Stomach (tissue), 4 donors: Measurements from ENCODE around the gene SOX6.

Experiments used
- EP300 ChIP-seq: sonication (generic); formaldehyde crosslinking; IDR thresholded peaks from one replicate; pipeline ENCODE4 v1.6.1; 2017; ENCODE audit warnings: antibody characterized with exemption
- POLR2A ChIP-seq, 4 donors: fragments of 450-650 bp; IDR thresholded peaks; one replicate each; pipeline ENCODE4 v1.6.1; 2016; ENCODE audit warnings: antibody characterized with exemption in 4 of 4, control low read depth in 2 of 4, mild to moderate bottlenecking in 1 of 4, moderate library complexity in 1 of 4
- POLR2AphosphoS5 ChIP-seq, 3 donors: sonication (generic); formaldehyde crosslinking; IDR thresholded peaks; one replicate each; pipeline ENCODE4 v1.6.1; 2016; ENCODE audit warnings: antibody characterized with exemption in 3 of 3
- TF ChIP-seq, protein P1 (sequence below), 7 experiments: fragments of 450-650 bp in 4 of 7; fragments of 200-600 bp in 3 of 7; sonication (generic) in 3 of 7; IDR thresholded peaks; one replicate each; pipeline ENCODE4 v1.5.1; 2016 to 2019; ENCODE audit warnings: antibody characterized with exemption in 7 of 7, control low read depth in 2 of 7, mild to moderate bottlenecking in 1 of 7

DNA sequence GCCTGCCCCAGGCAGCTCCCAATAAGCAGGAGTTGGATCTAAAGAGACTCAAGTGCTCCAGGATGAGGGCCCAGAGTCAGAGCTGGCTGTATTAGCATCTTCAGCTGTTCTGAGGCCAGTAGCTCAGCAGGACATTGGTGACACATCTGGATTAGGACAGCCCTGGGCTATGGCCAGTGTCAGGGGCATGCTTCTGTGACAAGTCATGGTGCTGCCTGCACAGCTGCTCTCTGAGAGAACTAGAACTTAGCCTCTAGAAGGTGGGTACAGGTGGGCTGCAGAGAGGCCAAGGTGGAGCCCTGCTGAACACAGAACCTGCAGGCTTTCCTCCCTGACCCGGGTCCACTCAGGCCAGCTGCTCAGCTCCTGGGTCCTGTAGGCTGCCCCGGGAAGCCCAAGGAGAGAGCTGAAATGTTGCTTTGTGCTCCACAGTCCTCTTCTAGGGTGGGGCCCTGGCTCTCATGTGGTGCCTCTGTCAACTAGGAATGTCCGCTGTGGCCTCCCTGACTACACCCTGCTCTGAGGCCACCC is 426.9 kb downstream of the SOX6 start:
- TF ChIP-seq, protein P1, sequence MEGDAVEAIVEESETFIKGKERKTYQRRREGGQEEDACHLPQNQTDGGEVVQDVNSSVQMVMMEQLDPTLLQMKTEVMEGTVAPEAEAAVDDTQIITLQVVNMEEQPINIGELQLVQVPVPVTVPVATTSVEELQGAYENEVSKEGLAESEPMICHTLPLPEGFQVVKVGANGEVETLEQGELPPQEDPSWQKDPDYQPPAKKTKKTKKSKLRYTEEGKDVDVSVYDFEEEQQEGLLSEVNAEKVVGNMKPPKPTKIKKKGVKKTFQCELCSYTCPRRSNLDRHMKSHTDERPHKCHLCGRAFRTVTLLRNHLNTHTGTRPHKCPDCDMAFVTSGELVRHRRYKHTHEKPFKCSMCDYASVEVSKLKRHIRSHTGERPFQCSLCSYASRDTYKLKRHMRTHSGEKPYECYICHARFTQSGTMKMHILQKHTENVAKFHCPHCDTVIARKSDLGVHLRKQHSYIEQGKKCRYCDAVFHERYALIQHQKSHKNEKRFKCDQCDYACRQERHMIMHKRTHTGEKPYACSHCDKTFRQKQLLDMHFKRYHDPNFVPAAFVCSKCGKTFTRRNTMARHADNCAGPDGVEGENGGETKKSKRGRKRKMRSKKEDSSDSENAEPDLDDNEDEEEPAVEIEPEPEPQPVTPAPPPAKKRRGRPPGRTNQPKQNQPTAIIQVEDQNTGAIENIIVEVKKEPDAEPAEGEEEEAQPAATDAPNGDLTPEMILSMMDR (IDR thresholded peaks at IDR 0.05) = no peak
- no peak for TF ChIP-seq POLR2A (IDR thresholded peaks at IDR 0.05)
- no peak for TF ChIP-seq POLR2AphosphoS5 (IDR thresholded peaks at IDR 0.05)
- no peak for TF ChIP-seq EP300
